RWPE1 (cell line): Measurements from ENCODE around the gene ENPP6.

Experiments
- CTCF ChIA-PET: fragments of 350-600 bp; sonication (Branson Sonifier 250); formaldehyde crosslinking; extraction: SDS; loops from one replicate; lab custom pipeline; 2021; lab: Yijun Ruan, JAX
- POLR2A ChIA-PET: fragments of 400-600 bp; formaldehyde crosslinking; extraction: SDS; loops from one replicate; lab custom pipeline; 2020; ENCODE audit warnings: antibody characterized with exemption; ENCODE audit not compliant: low non-redundant PET; lab: Yijun Ruan, JAX
- DNase-seq: peaks from one replicate; pipeline ENCODE4 v3.0.0; 2012; ENCODE audit warnings: low spot score
- H3K27ac ChIP-seq: fragments of 450-650 bp; 2 replicates; pipeline ENCODE4 v1.5.1; 2017
- CTCF ChIP-seq: fragments of 450-650 bp; conservative IDR thresholded peaks from 2 replicates; pipeline ENCODE4 v1.5.1; 2017; ENCODE audit warnings: low read depth, mild to moderate bottlenecking

ENPP6 gene

GRCh38 chr4:184261246-184261645, 43.6 kb upstream of the ENPP6 start:
- DNase-seq = no peak
- no peak for TF ChIP-seq CTCF
- POLR2A ChIA-PET = no interaction called here
- CTCF ChIA-PET = interaction anchor here (0.6 kb wide), 1 partner anchor 24 kb away, joined by 3 read pairs; no protein-coding TSS in a partner anchor
- H3K27ac ChIP-seq = no peak overlapping the region

GRCh38 chr4:184259866-184260265, 42.2 kb upstream of the ENPP6 start:
- POLR2A ChIA-PET = no interaction called here
- CTCF ChIA-PET = interaction anchor here (0.7 kb wide), 1 partner anchor 193 kb away, joined by 3 read pairs; no protein-coding TSS in a partner anchor
- H3K27ac ChIP-seq = no peak overlapping the region

GRCh38 chr4:184259081-184259480, 41.4 kb upstream of the ENPP6 start:
- ChIA-PET POLR2A (no interaction called here), CTCF (no interaction called here)
- DNase-seq = no peak
- H3K27ac ChIP-seq = no peak overlapping the region
- TF ChIP-seq CTCF = no peak

More at GRCh38 chr4:184259866-184260265, 42.2 kb upstream of the ENPP6 start:
- TF ChIP-seq CTCF = no peak
- DNase-seq = no peak

- ChIA-PET CTCF (interaction anchor here (0.6 to 0.9 kb wide), 2 partner anchors 8 to 283 kb away, joined by 3 to 7 read pairs; no protein-coding TSS in a partner anchor), POLR2A (no interaction called here)
- no peak for DNase-seq
- no peak overlapping the region for H3K27ac ChIP-seq
- no peak for TF ChIP-seq CTCF
Measured at GRCh38 chr4:184255871-184256642, 38.4 kb upstream of the ENPP6 start.

GRCh38 chr4:184255361-184255760, 37.7 kb upstream of the ENPP6 start:
- CTCF ChIA-PET = interaction anchor here (0.9 kb wide), 1 partner anchor 9 kb away, joined by 7 read pairs; no protein-coding TSS in a partner anchor
- no peak for DNase-seq
- no peak overlapping the region for H3K27ac ChIP-seq
- POLR2A ChIA-PET = no interaction called here
- no peak for TF ChIP-seq CTCF

- DNase-seq = no peak
- ChIA-PET CTCF (no interaction called here), POLR2A (no interaction called here)
- H3K27ac ChIP-seq = no peak overlapping the region
- no peak for TF ChIP-seq CTCF
Measured at GRCh38 chr4:184253072-184253420, 35.4 kb upstream of the ENPP6 start.
